PC-9 (cell line): ENCODE data around the gene TAL1.

Source experiments
- CTCF ChIP-seq: fragments of 200-600 bp; sonication (generic); conservative IDR thresholded peaks from 2 replicates; pipeline ENCODE4 v1.6.1; 2017; ENCODE audit warnings: mixed run types, antibody characterized with exemption, mild to moderate bottlenecking, moderate library complexity
- EZH2 ChIP-seq: fragments of 200-600 bp; sonication (generic); IDR thresholded peaks from 2 replicates; pipeline ENCODE4 v1.8.0; 2017; ENCODE audit warnings: antibody characterized with exemption, low read depth

GRCh38 chr1:47223174-47223920, 8.7 kb downstream of the TAL1 start:
- TF ChIP-seq CTCF (no peak), EZH2 (no peak)
